ENCODE data around the gene ACACB.

The ACACB gene

GRCh38 chr12:109110988-109111495, 5.3 kb upstream of the ACACB start:
- no peak for DNase-seq (ENCODE audit: low read depth)

GRCh38 chr12:109112720-109113465, 3.5 kb upstream of the ACACB start:
- DNase-seq (ENCODE audit: low read depth), result no peak

- no peak for DNase-seq (ENCODE audit: low read depth)
Observed at GRCh38 chr12:109113661-109114321, 2.6 kb upstream of the ACACB start.

- DNase-seq (ENCODE audit: low read depth), result no peak
Observed at GRCh38 chr12:109114644-109115043, 1.7 kb upstream of the ACACB start.

- no peak for DNase-seq (ENCODE audit: low read depth)
Observed at GRCh38 chr12:109115404-109115757, 1.0 kb upstream of the ACACB start.

GRCh38 chr12:109116611-109116949, 193 bp downstream of the ACACB start:
- DNase-seq (ENCODE audit: low read depth), result no peak

- no peak for DNase-seq (ENCODE audit: low read depth)
Observed at GRCh38 chr12:109120095-109120494, 3.7 kb downstream of the ACACB start.

- DNase-seq (ENCODE audit: low read depth), result no peak
Observed at GRCh38 chr12:109120557-109120956, 4.2 kb downstream of the ACACB start.

- DNase-seq (ENCODE audit: low read depth), result no peak
Observed at GRCh38 chr12:109121346-109121880, 5.0 kb downstream of the ACACB start.

- no peak for DNase-seq (ENCODE audit: low read depth)
Observed at GRCh38 chr12:109124878-109125648, 8.7 kb downstream of the ACACB start.

- no peak for DNase-seq (ENCODE audit: low read depth)
Observed at GRCh38 chr12:109125791-109126190, 9.4 kb downstream of the ACACB start.

- no peak for DNase-seq (ENCODE audit: low read depth)
Observed at GRCh38 chr12:109126784-109127183, 10.4 kb downstream of the ACACB start.

- DNase-seq (ENCODE audit: low read depth), result no peak
Observed at GRCh38 chr12:109127533-109128242, 11.3 kb downstream of the ACACB start.

GRCh38 chr12:109130297-109131153, 14.1 kb downstream of the ACACB start:
- DNase-seq (ENCODE audit: low read depth), result no peak

GRCh38 chr12:109131154-109132050, 15.0 kb downstream of the ACACB start:
- DNase-seq (ENCODE audit: low read depth), result no peak

- DNase-seq (ENCODE audit: low read depth), result no peak
Observed at GRCh38 chr12:109134186-109134917, 18.0 kb downstream of the ACACB start.

- DNase-seq (ENCODE audit: low read depth), result no peak
Observed at GRCh38 chr12:109137055-109137454, 20.7 kb downstream of the ACACB start.

GRCh38 chr12:109139360-109139759, 23.0 kb downstream of the ACACB start:
- no peak for DNase-seq (ENCODE audit: low read depth)

- DNase-seq (ENCODE audit: low read depth), result no peak
Observed at GRCh38 chr12:109139791-109140190, 23.4 kb downstream of the ACACB start.
